HG02870 (cell line): ENCODE measurements around the gene CELSR1.
"Not testable (repeated sequence)": the region's sequence is repeated elsewhere in the genome, so short reads cannot be mapped to it uniquely, and the experiment has no call there.

ENCODE experiments used
- ATAC-seq: cut with Tn5 transposase; IDR thresholded peaks from one replicate; pipeline ENCODE4 v1.9.1; 2021; ENCODE audit warnings: mild to moderate bottlenecking, moderate library complexity; ENCODE audit not compliant: unreplicated experiment

Gene CELSR1

DNA sequence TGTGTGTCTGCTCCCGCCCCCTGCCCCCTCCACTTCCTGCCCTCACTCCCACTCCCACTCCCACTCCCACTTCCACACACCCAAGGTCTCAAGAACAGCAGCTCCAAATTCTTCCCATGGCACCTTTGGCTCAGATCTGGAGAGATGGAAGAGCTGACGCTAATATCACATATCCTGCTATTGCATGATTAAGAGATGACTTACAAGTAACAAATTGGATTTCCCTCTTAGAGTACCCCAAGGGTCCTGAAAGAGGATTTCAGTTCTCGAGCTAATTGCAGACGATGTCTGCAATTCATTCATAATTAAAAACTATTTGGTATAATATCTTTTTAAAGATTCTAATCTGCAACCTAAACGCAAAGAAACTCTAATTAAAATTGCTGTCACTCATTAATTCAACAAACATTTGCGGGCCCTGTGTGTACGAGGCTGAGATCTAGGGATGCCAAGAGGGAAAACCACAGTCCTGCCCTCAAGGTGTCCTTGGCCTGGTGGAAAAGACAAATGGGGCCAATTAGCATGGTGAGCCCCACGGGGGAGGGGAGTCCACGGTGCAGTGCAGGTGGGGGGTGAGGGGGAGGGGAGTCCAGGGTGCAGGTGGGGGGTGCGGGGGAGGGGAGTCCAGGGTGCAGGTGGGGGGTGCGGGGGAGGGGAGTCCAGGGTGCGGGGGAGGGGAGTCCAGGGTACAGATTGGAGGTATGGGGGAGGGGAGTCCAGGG, 50.3 kb downstream of the CELSR1 start:
- ATAC-seq = no peak

DNA sequence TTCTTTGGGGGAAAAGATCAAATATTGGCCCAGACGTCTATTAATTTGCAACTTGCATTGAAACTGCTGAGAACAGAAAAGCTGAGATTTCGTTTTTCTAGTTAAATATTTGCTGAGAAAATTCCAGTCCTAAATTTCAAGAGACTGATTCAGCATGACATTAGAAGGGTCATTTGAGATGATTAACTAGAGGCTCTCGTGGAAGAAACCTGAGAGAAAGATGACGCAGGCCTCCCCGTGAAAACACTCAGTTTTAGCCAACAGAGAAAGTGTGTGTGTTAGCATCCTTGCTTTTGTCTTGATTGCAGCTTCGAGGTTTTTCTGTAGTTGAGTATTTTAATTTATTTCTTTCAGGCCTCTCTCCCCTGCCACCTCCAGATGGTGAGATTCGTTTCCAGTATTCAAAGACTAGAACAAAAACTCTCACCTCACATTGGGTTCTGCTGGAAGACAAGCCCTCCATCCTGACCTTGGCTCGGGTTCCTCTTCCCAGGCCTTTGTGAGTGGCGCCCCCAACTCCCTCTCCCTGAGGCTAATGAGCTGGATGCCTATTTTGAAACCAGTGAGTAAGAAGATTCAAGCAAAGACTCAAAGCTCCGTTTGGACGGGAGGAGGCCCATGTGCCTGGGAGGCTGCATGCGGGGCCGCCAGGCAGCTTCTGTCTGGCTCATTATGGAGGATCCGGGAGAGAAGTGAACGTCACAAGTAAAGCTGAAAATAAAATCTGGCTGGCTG, 52.4 kb downstream of the CELSR1 start:
- ATAC-seq = no peak

- no peak for ATAC-seq
These were observed 53.1 kb downstream of the CELSR1 start for GRCh38 chr22:46484156-46484860.

- ATAC-seq = no peak
These were observed 54.1 kb downstream of the CELSR1 start for GRCh38 chr22:46483353-46483752.

GRCh38 chr22:46482056-46482675, 55.3 kb downstream of the CELSR1 start:
- ATAC-seq = no peak

- no peak for ATAC-seq
These were observed 56.0 kb downstream of the CELSR1 start for GRCh38 chr22:46481386-46481785.

GRCh38 chr22:46480396-46480795, 57.0 kb downstream of the CELSR1 start:
- no peak for ATAC-seq

- ATAC-seq = no peak
These were observed 58.4 kb downstream of the CELSR1 start for GRCh38 chr22:46479046-46479445.

DNA sequence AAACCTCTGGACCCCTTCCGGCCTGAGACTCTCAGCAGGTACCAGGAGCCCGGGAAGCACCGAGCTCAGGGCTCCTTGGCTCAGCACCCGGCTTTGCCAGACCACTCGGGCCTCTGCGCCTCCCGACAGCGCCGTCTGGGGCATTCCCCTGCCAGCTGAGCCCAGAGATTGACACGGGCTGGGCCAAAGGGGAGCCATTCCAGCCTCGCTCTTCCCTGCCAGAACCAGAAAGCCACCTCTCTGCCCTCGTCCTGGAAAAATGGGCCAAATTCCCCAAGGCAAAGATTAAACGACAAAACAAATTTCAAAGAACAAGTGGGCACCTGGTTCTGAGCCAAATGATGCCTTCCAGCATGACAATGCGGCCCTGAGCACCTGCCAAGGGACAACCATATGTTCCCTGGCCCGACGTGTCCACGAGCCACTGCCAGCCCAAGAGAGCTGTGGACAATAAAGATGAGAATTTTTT, 59.3 kb downstream of the CELSR1 start:
- no peak for ATAC-seq

- no peak for ATAC-seq
These were observed 60.9 kb downstream of the CELSR1 start for GRCh38 chr22:46476547-46476941.

GRCh38 chr22:46473896-46474557, 63.4 kb downstream of the CELSR1 start:
- no peak for ATAC-seq

GRCh38 chr22:46473021-46473779, 64.2 kb downstream of the CELSR1 start:
- no peak for ATAC-seq

- no peak for ATAC-seq
These were observed 64.8 kb downstream of the CELSR1 start for GRCh38 chr22:46472722-46473016.

DNA sequence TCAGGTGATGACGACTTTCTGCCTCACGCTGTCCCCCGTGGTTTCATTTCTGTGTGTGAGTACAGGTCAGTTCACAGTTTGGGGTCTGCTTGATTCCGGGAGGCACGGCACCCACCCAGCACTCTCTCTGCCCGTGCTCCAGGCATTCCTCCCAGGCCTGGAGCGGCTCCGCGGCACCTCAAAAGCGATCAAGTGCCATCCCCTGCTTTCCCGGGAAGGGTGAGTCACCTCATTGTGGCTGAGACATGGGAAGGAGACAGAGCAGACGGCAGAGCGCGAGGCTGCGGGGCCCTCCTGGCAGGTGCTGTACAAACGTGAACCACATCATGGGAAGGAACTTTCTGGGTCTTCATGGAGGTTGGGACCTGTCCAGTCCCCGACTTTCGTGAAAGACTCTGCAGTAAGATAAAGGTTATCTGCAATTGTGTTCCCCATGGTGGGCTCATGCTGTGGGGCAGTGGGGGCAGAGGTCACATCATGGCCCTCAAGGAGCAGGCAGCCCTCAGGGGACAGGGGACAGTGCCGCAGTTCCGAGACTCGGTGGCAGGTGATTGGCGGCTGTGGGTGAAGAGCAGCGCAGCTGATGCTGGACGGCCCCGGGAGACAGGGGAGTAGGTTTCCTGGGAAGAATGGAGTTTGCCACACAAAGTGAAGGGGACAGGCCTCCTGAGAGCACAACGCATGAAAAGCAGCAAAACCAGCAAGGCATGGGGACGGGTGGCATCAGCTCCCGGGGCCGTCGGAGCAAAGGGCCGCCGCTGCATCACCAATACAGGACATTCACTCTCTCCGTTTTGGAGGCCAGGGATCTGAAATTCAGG, 65.3 kb downstream of the CELSR1 start:
- no peak for ATAC-seq

DNA sequence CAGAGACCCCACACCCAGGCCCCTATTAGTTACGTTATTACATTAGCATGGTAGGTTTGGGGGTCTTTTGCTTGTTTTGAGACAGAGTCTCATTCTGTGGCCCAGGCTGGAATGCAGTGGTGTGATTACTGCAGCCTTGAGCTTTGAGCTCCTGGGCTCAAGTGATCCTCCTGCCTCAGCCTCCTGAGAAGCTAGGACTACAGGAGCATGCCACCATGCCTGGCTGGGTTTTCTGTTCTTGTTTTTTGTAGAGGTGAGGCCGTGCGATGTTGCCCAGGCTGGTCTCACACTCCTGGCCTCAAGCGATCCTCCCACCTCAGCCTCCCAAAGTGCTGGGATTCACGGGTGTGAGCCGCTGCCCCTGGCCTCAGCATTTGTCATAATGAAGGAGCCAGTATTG, 66.1 kb downstream of the CELSR1 start:
- not testable (repeated sequence) for ATAC-seq

GRCh38 chr22:46469711-46470110, 67.7 kb downstream of the CELSR1 start:
- no peak for ATAC-seq

DNA sequence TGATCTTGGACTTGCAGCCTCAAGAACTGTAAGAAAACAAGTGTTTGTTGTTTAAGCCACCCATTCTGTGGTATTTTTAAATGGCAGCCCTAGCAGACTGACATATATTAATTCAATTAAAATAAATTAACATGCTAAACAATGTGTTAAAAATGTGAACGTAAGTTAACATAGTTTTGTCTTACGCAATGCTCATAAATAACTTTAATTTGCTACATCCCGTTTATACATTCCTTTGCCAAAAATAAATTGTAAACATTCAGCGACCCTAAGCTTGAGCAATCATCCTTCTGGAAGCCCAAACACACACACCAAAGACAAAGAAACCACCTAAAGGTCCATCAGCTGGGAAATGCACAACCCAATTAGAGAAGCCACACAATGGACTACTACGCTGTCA, 70.4 kb downstream of the CELSR1 start:
- ATAC-seq = no peak

DNA sequence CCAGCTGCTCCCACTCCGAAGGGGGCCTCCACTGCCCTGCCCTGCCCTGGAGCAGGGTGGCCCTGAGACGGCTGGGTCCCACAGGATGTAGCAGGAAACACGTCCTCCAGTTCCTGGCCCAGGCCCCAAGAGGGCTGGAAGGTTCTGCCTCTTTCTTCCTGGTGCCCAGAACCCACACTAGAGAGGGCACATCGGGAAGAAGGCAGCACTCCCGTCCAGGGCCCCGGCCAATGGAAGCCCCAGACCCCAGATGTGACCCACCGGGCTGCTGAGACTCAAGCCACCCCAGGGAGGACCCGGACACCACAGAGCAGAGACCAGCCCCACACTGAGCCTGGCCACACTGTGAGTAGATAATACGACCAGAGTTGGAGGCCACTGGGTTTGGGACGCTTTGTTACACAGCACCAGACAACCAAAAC, 71.2 kb downstream of the CELSR1 start:
- ATAC-seq = no peak

GRCh38 chr22:46465793-46466192, 71.6 kb downstream of the CELSR1 start:
- ATAC-seq = no peak
